WTC11 (cell line): ENCODE data around the gene CCDC134. TPM values are rescaled to one million over a fixed set of nuclear protein-coding genes. Genes with fewer than 3 reads are reported as not detected.

Experiments used
- ATAC-seq: fragments of 200-7000 bp; cut with Tn5 transposase; 2 replicates; pipeline ENCODE4 v1.10.0; 2021; ENCODE audit warnings: mild to moderate bottlenecking, moderate library complexity
- CTCF ChIA-PET: fragments of 300-600 bp; sonication (Branson Sonifier 250); formaldehyde crosslinking; loops from one replicate; lab custom pipeline; 2021; ENCODE audit warnings: antibody characterized with exemption; lab: Charles Lee
- POLR2A ChIA-PET: fragments of 350-600 bp; sonication (Branson Sonifier 250); formaldehyde crosslinking; loops from one replicate; lab custom pipeline; 2021; ENCODE audit warnings: antibody characterized with exemption; lab: Charles Lee
- DNase-seq: peaks from one replicate; pipeline ENCODE4 v3.0.0; 2021; ENCODE audit warnings: low spot score
- H3K27ac Mint-ChIP-seq: 2 replicates; pipeline ENCODE4 v1.8.0; 2021; ENCODE audit warnings: mixed read lengths
- H3K27me3 Mint-ChIP-seq: 2 replicates; pipeline ENCODE4 v1.8.0; 2021; ENCODE audit warnings: low read depth, mild to moderate bottlenecking, moderate library complexity, mixed read lengths
- H3K36me3 Mint-ChIP-seq: 2 replicates; pipeline ENCODE4 v1.8.0; 2021; ENCODE audit warnings: mixed read lengths
- H3K4me1 Mint-ChIP-seq: 2 replicates; pipeline ENCODE4 v1.8.0; 2022; ENCODE audit warnings: mixed read lengths
- H3K4me3 Mint-ChIP-seq: 2 replicates; pipeline ENCODE4 v1.8.0; 2021; ENCODE audit warnings: mild to moderate bottlenecking, moderate library complexity, mixed read lengths
- H3K9me3 Mint-ChIP-seq: 2 replicates; pipeline ENCODE4 v1.8.0; 2021; ENCODE audit warnings: mixed read lengths
- CTCF ChIP-seq: fragments of 200-600 bp; IDR thresholded peaks from 2 replicates; pipeline ENCODE4 v1.8.0; 2022; ENCODE audit warnings: antibody characterized with exemption
- E2F4 ChIP-seq: sonication (generic); formaldehyde crosslinking; IDR thresholded peaks from 2 replicates; pipeline ENCODE4 v1.8.1; 2022; ENCODE audit warnings: low read depth, mild to moderate bottlenecking, moderate library complexity, missing genetic modification reagents, borderline replicate concordance
- ERG ChIP-seq: fragments of 250-450 bp; sonication (Bioruptor Pico); IDR thresholded peaks from 2 replicates; pipeline ENCODE4 v1.8.0; 2021; ENCODE audit warnings: mild to moderate bottlenecking
- ESRRA ChIP-seq: sonication (generic); formaldehyde crosslinking; IDR thresholded peaks from 2 replicates; pipeline ENCODE4 v1.8.1; 2022; ENCODE audit warnings: mild to moderate bottlenecking, missing genetic modification reagents, borderline replicate concordance
- MYBL2 ChIP-seq: sonication (generic); formaldehyde crosslinking; IDR thresholded peaks from 2 replicates; pipeline ENCODE4 v1.8.1; 2023; ENCODE audit warnings: mild to moderate bottlenecking, moderate library complexity, missing genetic modification reagents
- NFATC4 ChIP-seq: fragments of 250-450 bp; sonication (Bioruptor Pico); IDR thresholded peaks from 2 replicates; pipeline ENCODE4 v1.9.0; 2021; ENCODE audit warnings: mild to moderate bottlenecking
- PRDM15 ChIP-seq: sonication (generic); formaldehyde crosslinking; IDR thresholded peaks from 2 replicates; pipeline ENCODE4 v1.8.0; 2022; ENCODE audit warnings: missing genetic modification reagents
- SMAD4 ChIP-seq: sonication (generic); formaldehyde crosslinking; IDR thresholded peaks from 2 replicates; pipeline ENCODE4 v1.8.0; 2022; ENCODE audit warnings: mild to moderate bottlenecking, missing genetic modification reagents
- SP1 ChIP-seq: sonication (generic); formaldehyde crosslinking; conservative IDR thresholded peaks from 2 replicates; pipeline ENCODE4 v1.8.1; 2022; ENCODE audit warnings: missing genetic modification reagents
- TP53 ChIP-seq: sonication (generic); formaldehyde crosslinking; IDR thresholded peaks from 2 replicates; pipeline ENCODE4 v1.8.1; 2023; ENCODE audit warnings: mild to moderate bottlenecking, missing genetic modification reagents
- USF1 ChIP-seq: sonication (generic); formaldehyde crosslinking; IDR thresholded peaks from 2 replicates; pipeline ENCODE4 v1.8.0; 2022; ENCODE audit warnings: mild to moderate bottlenecking, missing genetic modification reagents
- total RNA-seq: library from RNA; stranded (reverse); gene quantifications from 3 replicates; pipeline ENCODE4 v1.2.3, GENCODE V29; 2021

Gene CCDC134
- total RNA-seq, 1 experiment from 2014 or later, result 19.0 TPM

- no peak for TF ChIP-seq E2F4 (CRISPR knock-in tag)
- no peak for TF ChIP-seq SP1
- TF ChIP-seq ERG (CRISPR knock-in tag), result no peak
- TF ChIP-seq PRDM15 (CRISPR knock-in tag), result no peak
- no peak for TF ChIP-seq TP53 (CRISPR knock-in tag)
- TF ChIP-seq SMAD4, result no peak
- no peak for TF ChIP-seq NFATC4
- TF ChIP-seq MYBL2 (CRISPR knock-in tag), result no peak
- TF ChIP-seq, all 79 proteins: peak for 0
Measured at GRCh38 chr22:41856469-41856868, 56.0 kb downstream of the CCDC134 start (continued).

- peak; percentile 69 for DNase-seq
- peak overlapping the region; percentile 86 for H3K27ac Mint-ChIP-seq
Measured at GRCh38 chr22:41857155-41857859, 56.8 kb downstream of the CCDC134 start.

More at GRCh38 chr22:41857155-41857859, 56.8 kb downstream of the CCDC134 start:
- peak; percentile 93 for ATAC-seq
- Mint-ChIP-seq H3K27me3 (no peaks in the 10 kb centered on the region), H3K9me3 (no peaks in the 10 kb centered on the region), H3K4me1 (peaks cover 25% of the 10 kb centered on the region), H3K4me3 (no peak overlapping the region), H3K36me3 (peaks cover 6% of the 10 kb centered on the region; the same call in 1 of the 2 replicates)
- POLR2A ChIA-PET, result interaction anchor here (0.9 kb wide), 1 partner anchor 160 kb away, joined by 4 read pairs; no protein-coding TSS in a partner anchor
- CTCF ChIA-PET, result interaction anchor here (0.6 to 3.2 kb wide), 21 partner anchors 12 to 952 kb away, joined by 3 to 52 read pairs (median 3); partner anchors contain the start of genes CCDC134, DESI1, MEI1 and PMM1
- TF ChIP-seq CTCF, result peak; percentile 43; the same call in 1 of the 2 replicates
- no peak for TF ChIP-seq USF1
- TF ChIP-seq ESRRA (CRISPR knock-in tag), result peak; percentile 76; the same call in 1 of the 2 replicates
